Epithelial cell of proximal tubule (primary cell): ENCODE measurements around the gene ALDH3A2. TPM values are rescaled to one million over a fixed set of nuclear protein-coding genes. Genes with fewer than 3 reads are reported as not detected.

ENCODE experiments used
- DNase-seq: peaks from one replicate; pipeline ENCODE4 v3.0.0-alpha.2; 2011; ENCODE audit warnings: low read depth
- H3K4me3 ChIP-seq: 2 replicates; pipeline ENCODE4 v1.5.1; 2011; ENCODE audit warnings: low read depth, mild to moderate bottlenecking, low read length
- total RNA-seq: library from RNA; depleted of rRNA; stranded (reverse); fragments of >200 nt; gene quantifications from 2 replicates; pipeline ENCODE4 v1.2.3, GENCODE V29; 2015
- TF ChIP-seq, protein P1 (sequence below): conservative IDR thresholded peaks from 2 replicates; pipeline ENCODE4 v1.5.1; 2012; ENCODE audit warnings: low read depth, mild to moderate bottlenecking, low read length

ALDH3A2 gene
- total RNA-seq, 1 donor from 2014 or later, result 30.9 TPM

DNA sequence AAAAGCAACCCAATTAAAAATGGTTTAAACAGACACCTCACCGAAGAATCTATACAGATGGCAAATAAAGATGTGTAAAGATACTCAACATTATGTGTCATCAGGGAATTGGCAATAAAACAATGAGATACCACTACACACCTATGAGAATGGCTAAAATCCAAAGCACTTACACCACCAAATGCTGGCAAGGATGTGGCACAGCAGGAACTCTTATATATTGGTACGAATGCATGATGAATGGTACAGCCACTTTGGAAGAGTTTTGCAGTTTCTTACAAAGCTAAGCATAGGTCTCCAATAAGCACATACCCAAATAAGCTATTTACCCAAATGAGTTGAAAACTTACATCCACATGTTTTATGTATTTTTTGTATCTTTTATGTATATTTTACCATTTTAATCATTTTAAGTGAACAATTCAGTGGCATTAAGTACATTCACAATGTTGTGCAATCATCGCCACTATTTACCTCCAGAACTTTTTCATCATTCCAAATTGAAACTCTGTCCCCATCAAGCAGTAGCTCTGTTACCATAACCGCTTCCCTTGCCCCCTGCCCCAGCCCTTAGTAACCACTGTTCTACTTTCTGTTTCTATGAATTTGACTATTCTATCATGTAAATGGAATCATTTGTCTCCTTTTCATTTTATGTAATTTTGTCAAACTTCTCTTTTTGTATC, 6.7 kb upstream of the ALDH3A2 start:
- TF ChIP-seq, protein P1, sequence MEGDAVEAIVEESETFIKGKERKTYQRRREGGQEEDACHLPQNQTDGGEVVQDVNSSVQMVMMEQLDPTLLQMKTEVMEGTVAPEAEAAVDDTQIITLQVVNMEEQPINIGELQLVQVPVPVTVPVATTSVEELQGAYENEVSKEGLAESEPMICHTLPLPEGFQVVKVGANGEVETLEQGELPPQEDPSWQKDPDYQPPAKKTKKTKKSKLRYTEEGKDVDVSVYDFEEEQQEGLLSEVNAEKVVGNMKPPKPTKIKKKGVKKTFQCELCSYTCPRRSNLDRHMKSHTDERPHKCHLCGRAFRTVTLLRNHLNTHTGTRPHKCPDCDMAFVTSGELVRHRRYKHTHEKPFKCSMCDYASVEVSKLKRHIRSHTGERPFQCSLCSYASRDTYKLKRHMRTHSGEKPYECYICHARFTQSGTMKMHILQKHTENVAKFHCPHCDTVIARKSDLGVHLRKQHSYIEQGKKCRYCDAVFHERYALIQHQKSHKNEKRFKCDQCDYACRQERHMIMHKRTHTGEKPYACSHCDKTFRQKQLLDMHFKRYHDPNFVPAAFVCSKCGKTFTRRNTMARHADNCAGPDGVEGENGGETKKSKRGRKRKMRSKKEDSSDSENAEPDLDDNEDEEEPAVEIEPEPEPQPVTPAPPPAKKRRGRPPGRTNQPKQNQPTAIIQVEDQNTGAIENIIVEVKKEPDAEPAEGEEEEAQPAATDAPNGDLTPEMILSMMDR, result no peak
- H3K4me3 ChIP-seq, result no peak overlapping the region
- no peak for DNase-seq

DNA sequence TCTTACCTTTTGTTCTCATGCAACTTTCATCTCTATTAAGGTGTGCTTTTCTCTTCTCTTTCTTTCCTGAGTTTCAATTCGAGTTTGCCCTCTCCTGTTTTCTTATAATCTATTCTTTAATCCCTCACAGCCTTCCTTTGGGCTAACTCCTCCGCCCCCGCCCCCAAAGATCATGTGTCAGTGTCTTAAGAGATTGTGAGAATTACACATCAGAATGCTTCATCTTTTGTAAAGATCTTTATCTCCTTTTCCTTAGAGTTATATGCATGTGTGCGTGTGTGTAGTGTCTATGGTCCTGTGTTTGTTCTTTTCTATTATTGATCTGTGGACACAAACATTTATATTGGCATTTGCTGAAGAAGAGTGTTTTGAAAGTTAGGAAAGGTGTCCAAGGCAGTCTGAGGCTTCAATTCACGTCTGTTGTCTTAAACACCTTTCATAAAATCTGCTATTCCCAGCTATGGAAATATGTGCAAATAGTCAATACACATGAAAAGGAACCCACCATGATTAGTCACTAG, 6.1 kb upstream of the ALDH3A2 start:
- H3K4me3 ChIP-seq, result no peak overlapping the region
- DNase-seq, result no peak
- TF ChIP-seq, protein P1, result no peak

DNA sequence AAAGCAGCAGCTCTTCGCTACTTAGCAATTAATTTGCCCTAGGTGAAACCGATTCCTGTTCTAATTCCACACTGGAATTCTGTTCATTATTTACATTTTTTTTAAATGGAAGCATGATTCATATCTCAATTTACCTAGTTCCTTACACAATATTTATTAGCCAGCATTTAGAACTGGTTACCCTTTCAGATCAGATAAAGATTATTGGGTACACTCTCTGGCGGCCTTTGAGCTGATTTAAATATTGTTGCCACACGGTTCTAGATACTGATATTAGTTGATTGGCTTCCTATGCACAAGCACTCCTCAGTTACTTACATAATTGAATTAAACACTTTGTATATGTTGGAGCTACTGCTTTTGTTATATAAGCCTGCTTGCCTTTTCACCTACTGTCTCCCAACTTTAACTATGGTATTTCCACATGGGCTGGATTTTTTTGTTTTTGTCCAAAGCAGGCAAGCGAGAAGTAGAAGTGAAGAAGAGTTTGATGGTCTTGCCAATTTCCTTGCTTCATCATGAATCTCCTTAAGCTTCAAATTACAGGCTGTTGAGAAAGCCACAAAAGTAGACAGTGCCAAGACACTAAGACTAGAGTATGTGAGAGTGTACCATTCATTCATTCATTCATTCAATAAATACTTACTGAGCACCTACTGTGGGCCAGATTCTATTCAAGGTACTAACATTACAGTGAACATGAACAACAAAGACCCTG, 3.9 kb upstream of the ALDH3A2 start:
- H3K4me3 ChIP-seq, result no peak overlapping the region
- TF ChIP-seq, protein P1, result no peak
- DNase-seq, result no peak

DNA sequence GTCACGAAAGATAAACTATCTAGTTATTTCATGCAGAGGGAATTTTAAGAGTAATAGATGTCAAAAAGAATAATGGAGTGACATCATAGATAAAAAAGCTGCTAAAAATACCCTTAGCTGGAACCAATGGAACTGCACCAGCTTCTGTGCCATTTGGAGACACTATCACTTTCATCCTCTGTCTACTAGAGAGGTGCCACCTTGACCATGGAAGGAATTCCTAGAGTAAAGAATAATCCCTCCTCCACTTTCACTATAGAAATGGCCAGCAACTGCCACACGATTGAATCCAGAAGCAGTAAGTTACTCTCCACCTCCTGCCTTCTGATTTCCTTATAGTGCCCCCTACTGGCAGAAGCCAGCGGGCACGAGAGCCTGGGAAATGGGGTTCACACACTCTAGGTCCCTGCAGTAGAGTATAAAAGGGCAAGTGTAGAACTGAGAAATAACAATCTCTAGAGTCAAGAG, 2.8 kb upstream of the ALDH3A2 start:
- TF ChIP-seq, protein P1, result peak; percentile 80
- DNase-seq, result no peak

GRCh38 chr17:19646788-19647696, 1.5 kb upstream of the ALDH3A2 start:
- DNase-seq, result no peak
- H3K4me3 ChIP-seq, result peak overlapping the region; percentile 76
- TF ChIP-seq, protein P1, result no peak

More for the DNA sequence above, 2.8 kb upstream of the ALDH3A2 start:
- H3K4me3 ChIP-seq, result no peak overlapping the region

DNA sequence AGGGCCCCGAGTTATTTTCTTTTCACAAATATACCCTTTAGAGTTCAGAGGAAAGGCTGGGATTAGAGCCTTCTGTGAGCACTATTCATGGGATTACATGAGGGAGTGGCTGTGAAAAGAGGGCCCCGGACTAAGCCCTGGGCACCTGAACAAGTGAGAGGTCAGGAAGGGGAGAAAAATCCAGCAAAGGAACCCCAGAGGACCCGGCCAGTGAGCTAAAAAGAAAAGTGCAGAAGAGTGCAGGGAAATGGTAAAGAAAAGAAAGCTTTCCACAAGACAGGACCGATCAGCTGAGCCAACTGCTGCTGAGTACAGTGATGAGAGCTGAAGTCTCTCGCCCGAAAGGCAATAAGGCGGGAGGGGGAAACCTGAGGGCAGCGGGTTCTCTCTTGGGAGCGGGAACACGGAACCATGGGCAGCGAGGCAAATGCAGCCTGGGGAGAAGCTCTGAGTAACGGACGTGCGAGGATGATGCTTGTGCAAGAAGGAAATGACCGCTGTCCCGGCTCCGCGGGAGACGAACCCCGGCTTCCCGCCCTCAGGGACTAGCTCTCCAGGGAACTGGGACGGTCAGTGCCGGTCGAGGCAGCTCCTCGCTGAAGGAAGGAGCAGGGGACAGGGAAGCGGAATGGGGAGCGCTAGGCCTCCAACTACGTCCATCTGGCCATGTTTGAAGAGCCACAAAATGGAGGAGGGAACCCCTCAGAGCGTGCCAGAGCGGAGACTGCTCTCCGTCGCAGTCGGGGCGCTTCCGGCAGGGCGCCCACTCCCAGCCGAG, 665 bp upstream of the ALDH3A2 start:
- TF ChIP-seq, protein P1, result no peak
- H3K4me3 ChIP-seq, result peak overlapping the region; percentile 76
- no peak for DNase-seq
